GOT3 (cell line): ENCODE data around the gene FRMD3.

Experiments used
- DNase-seq: peaks from one replicate; lab custom pipeline; 2025; ENCODE audit warnings: mixed read lengths; lab: John Stamatoyannopoulos, UW

FRMD3 gene

DNA sequence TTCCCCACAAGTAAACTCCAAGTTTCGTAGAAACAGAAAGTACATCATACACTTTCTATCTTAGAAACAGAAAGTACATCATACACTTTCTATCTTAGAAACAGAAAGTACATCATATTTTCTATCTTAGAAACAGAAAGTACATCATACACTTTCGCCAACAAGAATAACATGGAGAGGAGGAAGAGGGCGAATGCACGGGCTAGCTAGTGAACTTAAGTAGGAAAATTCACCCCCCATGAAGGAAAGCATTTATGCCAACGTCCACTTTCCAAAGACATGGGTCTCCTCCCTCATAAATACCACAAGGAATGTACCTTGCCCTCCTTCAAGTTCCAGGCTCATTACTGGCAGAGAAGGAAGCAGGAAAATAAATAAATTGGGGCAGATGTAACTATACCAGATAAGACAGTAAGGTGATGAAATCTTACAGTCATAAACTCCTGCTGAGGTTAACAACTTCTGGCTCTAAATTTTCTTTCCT, 64.7 kb downstream of the FRMD3 start:
- no peak for DNase-seq

DNA sequence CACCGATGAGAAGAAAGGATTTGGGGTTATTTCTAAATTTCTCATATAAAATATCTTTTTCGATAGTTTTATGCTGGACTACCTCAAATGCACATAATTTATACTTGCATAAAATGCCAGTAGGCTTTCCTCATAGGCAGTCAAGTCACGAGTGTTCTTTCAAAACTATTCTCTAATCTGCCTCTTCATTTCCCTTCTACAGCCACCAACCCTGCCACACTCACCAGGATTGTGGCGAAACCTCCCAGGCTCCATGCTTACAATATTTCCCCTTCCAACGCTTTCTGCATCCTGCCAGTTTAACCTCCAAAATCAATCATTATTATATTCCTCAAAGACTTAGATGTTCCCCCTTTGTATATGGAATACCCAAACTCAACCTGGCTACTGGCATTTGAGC, 65.4 kb downstream of the FRMD3 start:
- DNase-seq, result no peak

DNA sequence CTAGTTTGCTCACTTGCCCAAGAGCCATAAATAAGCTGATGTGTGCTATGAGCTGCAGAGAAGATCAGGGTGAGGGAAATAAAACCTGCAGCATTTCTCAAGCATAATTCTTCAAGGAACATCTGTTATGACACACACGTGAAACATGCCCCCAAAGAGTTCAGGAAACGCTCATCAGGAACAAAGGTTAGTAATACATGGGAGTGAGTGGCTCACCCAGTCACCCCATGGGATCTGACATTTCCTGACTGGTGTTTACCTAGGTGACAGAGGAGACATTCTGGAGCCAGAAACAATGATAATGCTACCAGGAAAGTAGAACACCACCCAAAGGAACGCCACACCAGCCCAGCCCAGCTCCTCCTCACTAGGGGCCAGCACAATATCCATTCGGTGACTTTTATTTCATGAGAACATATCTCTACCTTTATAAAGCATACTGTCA, 66.0 kb downstream of the FRMD3 start:
- no peak for DNase-seq

DNA sequence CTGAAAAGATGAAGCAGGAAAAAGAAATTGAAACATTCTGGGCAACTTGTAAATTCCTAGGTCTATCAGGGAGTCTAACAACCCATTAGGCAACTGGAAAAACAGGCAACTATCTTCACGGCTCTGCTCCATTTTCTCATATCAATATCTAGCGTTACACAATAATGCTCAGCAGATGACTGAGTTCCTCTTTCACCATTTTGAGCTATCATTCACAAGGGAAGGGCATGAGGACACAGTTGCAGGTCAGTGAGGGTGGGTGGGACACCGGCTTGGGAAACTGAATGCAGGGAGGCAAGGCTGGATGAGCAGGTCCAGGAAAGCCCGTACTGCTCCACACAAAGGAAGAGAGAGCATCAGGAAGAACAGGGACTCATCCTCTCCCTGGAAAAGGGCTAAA, 67.0 kb downstream of the FRMD3 start:
- DNase-seq, result no peak

- no peak for DNase-seq
Measured at GRCh38 chr9:83469722-83470121, 68.5 kb downstream of the FRMD3 start.

- no peak for DNase-seq
Measured at GRCh38 chr9:83468821-83469220, 69.4 kb downstream of the FRMD3 start.

GRCh38 chr9:83466877-83467276, 71.3 kb downstream of the FRMD3 start:
- DNase-seq, result no peak

GRCh38 chr9:83466351-83466750, 71.8 kb downstream of the FRMD3 start:
- DNase-seq, result no peak

DNA sequence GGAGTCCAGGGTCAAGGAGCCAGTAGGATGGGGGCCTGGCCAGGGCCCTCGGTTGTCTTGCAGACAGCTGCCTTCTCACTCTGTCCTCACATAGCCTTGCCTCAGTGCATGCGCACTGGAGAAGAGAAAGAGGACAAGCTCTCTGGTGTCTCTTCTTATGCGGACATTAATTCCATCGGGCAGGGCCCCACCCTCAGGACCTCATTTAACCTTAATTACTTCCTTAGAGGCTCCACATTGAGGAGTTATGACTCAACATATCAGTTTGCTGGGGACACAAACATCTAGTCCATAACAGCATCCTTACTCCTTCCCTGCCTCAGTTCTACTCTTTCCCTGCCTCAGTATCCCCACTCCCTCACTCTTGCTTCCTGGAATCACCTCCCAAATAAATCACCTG, 78.4 kb downstream of the FRMD3 start:
- no peak for DNase-seq

DNA sequence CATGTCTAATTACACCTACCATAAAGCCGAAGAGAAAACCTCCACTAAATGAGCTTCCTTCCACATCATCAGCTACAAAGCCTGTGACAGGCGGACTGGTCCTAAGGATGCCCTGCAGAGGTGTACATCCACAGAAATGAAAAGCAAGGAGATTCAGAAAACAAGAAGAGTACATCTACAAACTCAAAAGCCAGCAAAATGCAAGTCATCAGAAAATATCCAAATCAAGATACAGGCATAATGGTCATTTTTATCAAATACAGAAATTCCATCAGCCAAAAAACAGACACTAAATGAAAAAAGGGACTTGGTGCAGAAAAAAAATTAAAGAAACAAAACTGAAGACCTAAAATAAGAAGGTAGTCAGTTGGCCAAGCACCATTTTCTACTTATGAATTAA, 79.7 kb downstream of the FRMD3 start:
- DNase-seq, result no peak

GRCh38 chr9:83457005-83457404, 81.2 kb downstream of the FRMD3 start:
- DNase-seq, result no peak

GRCh38 chr9:83456226-83456625, 82.0 kb downstream of the FRMD3 start:
- DNase-seq, result no peak

DNA sequence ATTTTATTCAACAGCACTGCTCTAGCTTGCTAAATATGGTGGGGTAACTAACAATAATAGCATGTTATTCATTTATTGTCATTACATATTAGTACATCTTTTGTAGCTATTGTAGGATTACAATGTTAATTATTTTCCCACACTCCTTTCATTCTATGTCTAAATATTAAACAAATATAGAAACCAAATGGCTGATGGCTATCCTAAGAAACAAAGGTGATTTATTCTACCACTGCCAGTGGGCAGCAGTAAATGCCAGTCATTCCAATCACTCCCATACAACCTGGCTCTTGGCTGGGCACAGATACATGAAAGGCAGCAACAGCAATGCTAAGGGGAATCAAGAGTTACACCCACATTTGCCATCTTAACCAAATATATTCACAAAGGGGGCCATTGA, 84.1 kb downstream of the FRMD3 start:
- DNase-seq, result no peak

GRCh38 chr9:83451308-83451707, 86.9 kb downstream of the FRMD3 start:
- DNase-seq, result no peak

GRCh38 chr9:83449983-83450382, 88.2 kb downstream of the FRMD3 start:
- DNase-seq, result no peak

DNA sequence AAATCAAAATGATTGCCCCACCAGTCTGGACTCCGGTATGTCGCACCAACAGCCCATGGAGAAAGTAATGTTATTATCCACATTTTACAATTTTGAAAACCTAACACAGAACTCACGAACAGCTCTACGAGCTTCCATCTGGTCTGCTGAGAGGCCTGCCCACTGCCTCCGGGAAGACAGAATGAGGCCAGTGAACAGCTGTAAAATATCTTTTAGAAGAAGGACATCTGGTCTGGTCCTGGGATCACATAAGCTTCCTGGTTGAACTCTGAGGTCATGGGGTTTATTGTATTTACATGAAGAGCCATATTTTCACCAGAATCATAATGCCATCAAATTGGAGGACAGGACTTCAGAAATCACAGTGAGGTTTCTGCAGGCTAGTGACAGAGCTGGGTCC, 89.0 kb downstream of the FRMD3 start:
- no peak for DNase-seq

GRCh38 chr9:83448626-83449025, 89.6 kb downstream of the FRMD3 start:
- no peak for DNase-seq

GRCh38 chr9:83447351-83447750, 90.8 kb downstream of the FRMD3 start:
- no peak for DNase-seq

GRCh38 chr9:83445703-83446265, 92.4 kb downstream of the FRMD3 start:
- no peak for DNase-seq

DNA sequence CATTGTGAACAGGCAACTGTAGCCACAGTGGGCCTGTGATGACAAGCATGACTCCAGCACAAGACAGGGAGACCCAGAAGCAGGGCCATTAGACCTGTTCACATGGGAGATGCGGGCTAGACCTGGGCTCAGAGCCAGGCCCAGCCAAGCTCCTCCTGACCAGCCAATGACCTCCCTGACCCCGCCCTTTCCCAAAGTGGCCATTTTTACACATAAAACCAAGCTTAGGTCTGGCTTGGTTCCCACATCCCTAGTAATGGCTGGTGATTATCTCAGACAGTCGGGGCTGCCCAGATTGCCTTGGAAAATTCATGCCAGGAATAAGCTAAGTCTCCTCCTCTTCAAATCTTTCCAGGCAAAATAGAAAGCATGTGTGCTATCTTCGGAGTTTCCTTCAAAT, 94.1 kb downstream of the FRMD3 start:
- no peak for DNase-seq

GRCh38 chr9:83441390-83441789, 96.8 kb downstream of the FRMD3 start:
- DNase-seq, result no peak

GRCh38 chr9:83440641-83441040, 97.6 kb downstream of the FRMD3 start:
- DNase-seq, result no peak

DNA sequence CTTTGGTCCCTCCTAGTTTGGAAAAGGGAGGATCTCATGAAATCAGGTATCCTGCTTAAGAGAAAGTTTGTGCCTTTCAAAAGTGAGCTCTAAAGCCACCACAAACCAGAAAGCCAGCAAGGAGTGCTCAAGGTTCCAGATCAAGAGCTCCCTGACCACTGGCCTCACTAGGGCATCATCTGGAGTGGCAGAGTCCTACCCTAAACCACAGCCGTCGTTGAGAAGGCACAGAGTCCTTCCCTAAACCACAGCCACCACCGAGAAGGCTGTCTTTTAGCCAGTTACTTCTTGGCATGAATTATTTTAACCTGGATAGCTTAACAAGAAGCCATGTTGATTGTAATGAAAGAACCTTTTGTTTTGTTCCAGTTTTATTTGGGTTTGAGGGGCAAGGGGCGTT, 102.9 kb downstream of the FRMD3 start:
- DNase-seq, result no peak

DNA sequence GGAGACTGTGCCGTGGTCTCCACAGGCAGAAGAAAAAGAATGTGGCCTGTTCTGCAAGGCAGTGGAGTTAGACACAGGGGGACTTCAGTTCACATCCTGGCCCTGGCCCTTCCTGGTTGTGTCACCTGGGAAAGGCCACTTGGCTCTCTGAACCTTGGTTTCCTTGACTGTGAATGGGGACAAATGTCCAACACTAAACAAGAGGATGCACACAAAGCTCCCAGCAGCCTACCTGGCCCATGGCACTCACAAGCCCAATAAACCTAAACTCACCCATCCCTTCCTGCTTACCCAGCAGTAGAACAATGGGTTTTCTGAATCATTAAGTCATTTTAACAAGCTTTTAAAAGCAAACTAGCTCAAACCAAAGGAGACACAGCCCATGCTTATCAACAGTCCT, 103.9 kb downstream of the FRMD3 start:
- no peak for DNase-seq

DNA sequence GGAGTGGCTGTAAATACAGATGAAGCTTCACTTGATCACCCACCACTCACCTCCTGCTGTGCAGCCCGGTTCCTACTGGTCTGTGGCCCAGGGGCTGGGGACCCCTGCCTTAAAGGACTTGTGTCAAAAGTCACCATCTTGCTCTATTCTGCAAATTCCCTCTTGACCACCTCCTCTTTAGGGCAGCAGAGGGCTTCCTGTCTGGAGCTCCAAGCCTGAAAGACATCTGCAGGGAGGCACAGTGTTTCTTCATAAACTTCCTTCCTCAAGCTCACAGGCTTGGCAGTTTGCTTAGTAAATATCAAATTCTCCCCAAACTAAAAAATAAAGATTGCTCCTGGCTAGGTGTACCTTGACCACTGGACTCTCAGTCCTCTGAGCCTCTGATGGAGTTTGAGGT, 104.4 kb downstream of the FRMD3 start:
- no peak for DNase-seq
